HK-2 (cell line): ENCODE data around the gene NCOA3.

Experiments used
- DNase-seq: peaks from one replicate; pipeline ENCODE4 v3.0.0-alpha.2; 2018; ENCODE audit not compliant: unreplicated experiment

Gene NCOA3

GRCh38 chr20:47665221-47665991 lies 163.7 kb downstream of the NCOA3 start:
- no peak for DNase-seq

GRCh38 chr20:47666304-47666703 lies 164.6 kb downstream of the NCOA3 start:
- DNase-seq = no peak

- no peak for DNase-seq
Measured at GRCh38 chr20:47667086-47667485, 165.4 kb downstream of the NCOA3 start.

- no peak for DNase-seq
Measured at GRCh38 chr20:47667531-47668312, 166.0 kb downstream of the NCOA3 start.

GRCh38 chr20:47668313-47669151 lies 166.8 kb downstream of the NCOA3 start:
- DNase-seq = no peak

- no peak for DNase-seq
Measured at GRCh38 chr20:47669152-47669425, 167.4 kb downstream of the NCOA3 start.

GRCh38 chr20:47669489-47669888 lies 167.8 kb downstream of the NCOA3 start:
- DNase-seq = no peak

- DNase-seq = no peak
Measured at GRCh38 chr20:47669927-47670890, 168.5 kb downstream of the NCOA3 start.

- no peak for DNase-seq
Measured at GRCh38 chr20:47670913-47671312, 169.2 kb downstream of the NCOA3 start.

- DNase-seq = no peak
Measured at GRCh38 chr20:47672166-47672565, 170.5 kb downstream of the NCOA3 start.

- no peak for DNase-seq
Measured at GRCh38 chr20:47672886-47673670, 171.4 kb downstream of the NCOA3 start.

GRCh38 chr20:47673671-47673955 lies 171.9 kb downstream of the NCOA3 start:
- no peak for DNase-seq

GRCh38 chr20:47674145-47674544 lies 172.5 kb downstream of the NCOA3 start:
- DNase-seq = no peak

GRCh38 chr20:47674686-47675085 lies 173.0 kb downstream of the NCOA3 start:
- DNase-seq = no peak

- DNase-seq = no peak
Measured at GRCh38 chr20:47675190-47676142, 173.8 kb downstream of the NCOA3 start.

- no peak for DNase-seq
Measured at GRCh38 chr20:47676219-47676721, 174.6 kb downstream of the NCOA3 start.

GRCh38 chr20:47676912-47677634 lies 175.4 kb downstream of the NCOA3 start:
- no peak for DNase-seq

GRCh38 chr20:47677635-47678453 lies 176.2 kb downstream of the NCOA3 start:
- peak; percentile 70 for DNase-seq
